Measurements from ENCODE around the gene CHST15. TPM values are rescaled to one million over a fixed set of nuclear protein-coding genes. Genes with fewer than 3 reads are reported as not detected.

CHST15 gene, protein sequence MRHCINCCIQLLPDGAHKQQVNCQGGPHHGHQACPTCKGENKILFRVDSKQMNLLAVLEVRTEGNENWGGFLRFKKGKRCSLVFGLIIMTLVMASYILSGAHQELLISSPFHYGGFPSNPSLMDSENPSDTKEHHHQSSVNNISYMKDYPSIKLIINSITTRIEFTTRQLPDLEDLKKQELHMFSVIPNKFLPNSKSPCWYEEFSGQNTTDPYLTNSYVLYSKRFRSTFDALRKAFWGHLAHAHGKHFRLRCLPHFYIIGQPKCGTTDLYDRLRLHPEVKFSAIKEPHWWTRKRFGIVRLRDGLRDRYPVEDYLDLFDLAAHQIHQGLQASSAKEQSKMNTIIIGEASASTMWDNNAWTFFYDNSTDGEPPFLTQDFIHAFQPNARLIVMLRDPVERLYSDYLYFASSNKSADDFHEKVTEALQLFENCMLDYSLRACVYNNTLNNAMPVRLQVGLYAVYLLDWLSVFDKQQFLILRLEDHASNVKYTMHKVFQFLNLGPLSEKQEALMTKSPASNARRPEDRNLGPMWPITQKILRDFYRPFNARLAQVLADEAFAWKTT
- polyA plus RNA-seq (ENCODE audit: insufficient read depth in 1 of 5, insufficient read length in 5 of 5, low replicate concordance in 1 of 5): 10 to 100 TPM; 11.4 to 16.6 (median 14.5) TPM
- long read RNA-seq, donor 1, full-length matches to known transcripts: 2 of 2 reads
- long read RNA-seq, donor 1, partial matches to known transcripts: 0 of 2 reads
- long read RNA-seq, donor 1, other reads (novel, unspliced or antisense): 0 of 2 reads
- long read RNA-seq, donor 2, full-length matches to known transcripts: 4 of 11 reads
- long read RNA-seq, donor 2, partial matches to known transcripts: 7 of 11 reads
- long read RNA-seq, donor 2, other reads (novel, unspliced or antisense): 0 of 11 reads
- long read RNA-seq, donor 3, full-length matches to known transcripts: 2 of 2 reads
- long read RNA-seq, donor 3, partial matches to known transcripts: 0 of 2 reads
- long read RNA-seq, donor 3, other reads (novel, unspliced or antisense): 0 of 2 reads
- long read RNA-seq, donor 4, partial matches to known transcripts: 0 of 2 reads
- long read RNA-seq, donor 4, other reads (novel, unspliced or antisense): 0 of 2 reads
- long read RNA-seq, donor 5, partial matches to known transcripts: 10 of 11 reads
- long read RNA-seq, donor 5, other reads (novel, unspliced or antisense): 0 of 11 reads
- long read RNA-seq, donor 6, full-length matches to known transcripts: 5 of 5 reads
- long read RNA-seq, donor 6, partial matches to known transcripts: 0 of 5 reads
- long read RNA-seq, donor 6, other reads (novel, unspliced or antisense): 0 of 5 reads
- long read RNA-seq, donor 7, full-length matches to known transcripts: 4 of 4 reads
- long read RNA-seq, donor 7, partial matches to known transcripts: 0 of 4 reads
- long read RNA-seq, donor 7, other reads (novel, unspliced or antisense): 0 of 4 reads
- long read RNA-seq, donor 8, full-length matches to known transcripts: 1 of 1 reads
- long read RNA-seq, donor 8, partial matches to known transcripts: 0 of 1 reads
- long read RNA-seq, donor 8, other reads (novel, unspliced or antisense): 0 of 1 reads

DNA sequence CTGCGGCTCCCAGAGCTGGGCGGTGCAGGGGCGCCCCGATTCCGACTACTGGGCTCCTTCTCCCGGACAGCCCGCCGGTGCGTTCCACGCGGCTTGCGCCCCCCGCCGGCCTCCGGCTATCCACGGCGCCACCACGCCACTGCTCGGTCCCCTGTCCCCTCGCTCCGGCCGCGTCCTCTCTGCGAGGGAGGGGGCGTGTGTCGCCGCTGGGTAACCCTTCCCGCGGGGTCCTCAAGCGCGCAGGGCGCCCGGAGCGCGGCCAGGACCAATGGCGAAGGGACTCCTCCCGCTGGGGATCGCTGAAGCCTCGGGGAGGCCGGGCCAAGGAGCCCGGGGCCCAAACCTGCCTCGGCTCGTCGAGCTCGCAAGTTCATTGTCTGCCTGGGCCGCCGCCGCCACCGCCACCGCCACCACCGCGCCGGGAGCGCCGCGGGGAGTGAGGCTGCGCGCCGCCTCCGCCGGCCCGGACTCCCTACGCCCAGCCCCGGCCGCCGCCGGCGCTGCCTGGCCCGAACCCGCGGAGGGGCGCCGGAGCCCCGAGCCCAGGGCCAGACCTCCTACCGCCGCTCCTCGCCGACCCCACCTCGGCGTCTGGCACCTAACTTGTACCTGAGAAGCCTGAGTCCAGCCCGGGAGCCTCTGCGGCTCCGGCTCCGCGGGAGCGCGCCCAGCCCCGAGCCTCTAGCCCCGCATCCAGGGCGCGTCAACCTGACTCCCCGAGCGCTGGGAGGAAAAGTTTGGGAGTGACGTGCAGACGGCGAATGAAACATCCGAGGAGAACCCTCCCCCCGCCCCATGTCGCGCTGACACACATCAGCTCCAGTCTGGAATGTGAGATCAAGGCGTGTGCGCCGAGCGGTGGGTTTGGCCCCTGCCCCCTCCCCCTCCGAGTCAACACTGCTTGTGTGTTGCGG, at the start of gene CHST15:
Gene CHST15 (minus strand): TSS at position 739 of the 914 bp plus-strand sequence. CDS start 47,386 bp downstream, outside the sequence.
- DNase-seq: no peak

DNA sequence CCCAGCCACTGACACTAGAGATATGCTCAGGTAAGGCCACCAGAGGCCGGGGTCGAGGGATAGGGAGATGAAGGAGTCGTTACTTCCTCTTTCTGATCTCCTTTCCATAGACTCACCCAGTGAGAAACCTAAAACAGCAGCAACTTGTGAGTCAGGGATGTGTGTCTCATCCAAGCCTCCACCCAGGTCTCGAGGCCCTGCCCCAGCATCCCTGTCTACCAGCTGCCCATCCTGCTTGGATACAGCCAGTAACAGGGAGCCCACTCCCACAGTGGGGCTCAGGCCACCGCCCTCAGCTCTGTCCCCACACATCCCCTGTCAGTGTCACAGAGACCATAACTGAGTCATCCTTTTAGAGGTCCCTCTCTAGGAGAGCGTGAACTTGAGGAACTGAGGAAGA, 49.6 kb upstream of the CHST15 start:
- no peak for DNase-seq

DNA sequence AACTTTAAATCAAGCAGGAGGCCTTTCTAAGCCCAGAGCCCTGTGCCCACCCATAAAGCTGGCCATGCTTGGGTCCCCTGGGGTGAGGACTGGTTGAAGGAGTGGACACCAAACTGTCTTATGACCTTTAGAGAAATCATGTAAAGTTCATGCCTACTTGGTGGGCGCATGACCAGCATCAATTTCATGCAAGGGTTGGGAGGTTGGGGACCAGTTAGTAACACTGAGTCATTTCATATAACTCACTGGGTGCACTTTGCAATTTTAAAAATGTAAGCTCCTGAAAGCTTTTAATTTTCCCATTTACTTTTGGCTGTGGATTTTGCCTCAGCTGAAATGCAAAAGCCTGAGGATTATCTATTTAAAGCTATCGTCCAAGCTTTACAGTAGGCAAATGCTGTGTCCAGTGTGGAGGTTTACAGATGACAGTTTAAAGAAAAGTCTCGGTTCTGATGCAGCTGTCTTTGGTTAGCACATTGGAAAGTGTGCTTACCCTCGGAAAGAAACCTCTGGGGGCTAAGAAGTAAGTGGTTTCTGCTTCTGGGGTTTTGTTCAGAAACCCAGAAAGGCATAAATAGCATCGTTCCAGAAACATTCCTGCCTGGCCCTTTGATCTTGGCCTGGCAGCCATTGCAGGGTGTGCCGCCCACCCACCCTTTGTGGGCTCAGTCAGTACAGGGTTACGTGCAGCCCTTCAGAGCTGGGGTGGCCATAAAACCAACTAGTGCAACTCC, 48.8 kb upstream of the CHST15 start:
- DNase-seq: no peak

DNA sequence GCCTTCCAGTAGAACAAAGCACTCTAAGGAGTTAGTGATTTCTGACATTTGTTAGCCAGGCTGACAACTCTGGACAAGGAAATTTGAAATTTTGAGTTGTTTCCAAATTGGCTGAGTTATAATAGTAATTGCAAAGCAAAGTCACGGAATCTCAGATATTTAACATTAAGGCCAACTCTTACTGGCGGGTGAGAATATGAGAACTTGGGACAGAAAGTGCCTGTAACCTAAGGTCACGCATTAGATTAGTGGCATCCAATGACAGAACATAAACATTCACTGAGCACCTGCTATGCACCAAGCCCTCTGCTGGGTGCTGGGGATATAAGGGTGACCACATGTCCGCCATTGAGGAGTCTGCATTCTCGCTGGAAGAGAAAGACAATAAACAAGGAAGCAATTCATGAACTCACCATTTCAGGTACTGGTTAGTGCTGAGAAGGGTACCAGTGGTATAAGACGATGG, 45.5 kb upstream of the CHST15 start:
- no peak for DNase-seq

DNA sequence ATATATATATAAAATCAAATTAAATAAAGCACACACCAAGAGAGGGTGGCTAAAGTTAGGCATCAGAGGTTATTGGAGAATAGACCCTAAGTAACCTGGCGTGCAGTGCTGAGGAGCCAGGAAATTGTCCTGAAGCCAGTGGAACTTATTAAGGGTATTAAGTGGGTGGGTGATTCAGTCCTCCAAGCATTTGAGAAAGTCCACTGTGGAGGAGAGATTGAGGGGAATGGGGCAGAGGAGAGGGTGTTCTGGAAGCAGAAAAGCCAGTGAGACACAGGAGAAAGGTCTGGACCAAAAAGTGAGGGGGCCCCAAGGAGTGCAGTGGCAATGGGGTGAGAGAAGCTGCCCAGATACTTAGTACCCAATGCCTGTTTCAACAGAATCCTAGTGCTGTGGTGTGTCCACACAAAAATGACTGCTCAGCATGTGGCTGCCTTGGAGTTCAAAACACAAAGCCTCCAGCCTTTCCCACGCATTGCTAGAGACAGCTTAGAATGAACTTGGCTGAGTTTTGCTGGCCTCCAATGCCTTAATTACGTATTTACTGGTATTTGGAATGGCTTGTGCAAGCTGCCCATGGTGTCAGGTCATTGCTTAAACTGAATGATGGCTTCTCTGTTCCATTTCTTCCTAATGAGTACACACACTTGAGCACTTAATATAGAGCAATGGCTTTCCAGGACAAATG, 44.9 kb upstream of the CHST15 start:
- peak; percentile 85 to 89 for DNase-seq

DNA sequence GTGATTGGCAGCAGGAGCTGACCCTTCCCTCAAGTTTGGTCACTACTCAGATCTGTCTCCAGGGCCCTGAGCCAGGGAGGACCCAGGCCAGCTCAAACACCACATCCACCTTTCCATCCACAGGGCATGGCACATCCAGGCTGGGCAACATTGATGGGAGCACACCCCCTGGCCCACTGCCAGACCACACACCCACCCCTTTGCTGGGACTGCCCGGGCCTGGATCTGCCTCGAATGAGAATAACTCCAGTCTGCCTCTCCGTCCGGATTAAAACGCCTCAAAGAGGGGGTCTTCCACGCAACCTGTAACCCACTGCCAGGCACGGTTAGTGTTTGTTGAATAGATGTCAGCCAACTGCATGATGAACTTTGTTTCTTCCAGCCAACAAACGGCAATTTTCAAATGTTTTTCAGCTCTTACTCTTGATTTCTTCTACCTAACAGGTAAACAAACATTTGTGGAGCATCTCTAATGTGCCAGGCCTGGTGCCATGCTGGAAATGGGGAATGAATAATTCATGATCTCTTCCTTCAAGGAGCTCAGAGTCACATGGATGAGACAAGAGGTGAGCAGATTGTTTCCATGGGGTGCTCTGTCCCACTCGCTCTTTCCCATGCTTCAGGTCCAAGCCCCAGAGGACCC, 41.0 kb upstream of the CHST15 start:
- DNase-seq: no peak

DNA sequence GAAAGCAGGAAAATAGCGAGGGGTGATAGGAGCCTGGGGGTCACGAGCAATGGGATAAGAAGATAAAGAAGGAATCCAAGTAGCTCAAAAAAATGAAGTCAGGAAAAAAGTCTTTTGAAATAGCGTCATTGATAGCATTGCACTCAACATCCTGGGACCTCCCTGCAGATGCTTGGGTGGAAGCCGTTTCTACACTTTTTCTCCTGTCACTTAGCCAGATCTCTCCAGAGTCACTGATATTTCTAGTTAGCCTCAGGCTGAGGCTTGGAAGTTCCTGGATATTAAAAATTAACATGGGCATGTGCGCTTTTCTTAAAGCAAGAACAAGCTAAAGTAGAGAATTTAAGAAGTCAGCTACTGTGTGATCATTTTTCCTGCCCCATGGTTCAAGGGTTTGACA, 39.5 kb upstream of the CHST15 start:
- no peak for DNase-seq

DNA sequence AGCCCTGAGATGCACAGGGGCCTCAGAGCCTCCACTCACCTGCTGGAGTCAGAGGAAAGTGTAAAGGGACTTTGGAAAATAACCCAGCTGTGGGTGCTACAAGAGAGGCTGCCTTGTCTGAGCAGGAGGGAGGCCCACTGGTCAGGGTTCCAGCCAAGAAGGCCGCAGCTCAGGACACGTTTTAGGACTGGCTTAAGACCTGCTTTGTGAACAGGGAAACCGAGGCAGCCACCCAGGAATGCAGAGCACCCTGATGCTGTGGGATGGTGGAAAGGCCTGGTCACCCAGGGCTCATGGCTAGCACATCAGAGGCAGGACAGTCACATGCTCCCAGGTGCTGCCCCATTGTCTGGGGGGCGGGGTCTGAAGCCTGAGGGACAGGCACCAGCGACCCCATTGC, 38.9 kb upstream of the CHST15 start:
- no peak for DNase-seq

DNA sequence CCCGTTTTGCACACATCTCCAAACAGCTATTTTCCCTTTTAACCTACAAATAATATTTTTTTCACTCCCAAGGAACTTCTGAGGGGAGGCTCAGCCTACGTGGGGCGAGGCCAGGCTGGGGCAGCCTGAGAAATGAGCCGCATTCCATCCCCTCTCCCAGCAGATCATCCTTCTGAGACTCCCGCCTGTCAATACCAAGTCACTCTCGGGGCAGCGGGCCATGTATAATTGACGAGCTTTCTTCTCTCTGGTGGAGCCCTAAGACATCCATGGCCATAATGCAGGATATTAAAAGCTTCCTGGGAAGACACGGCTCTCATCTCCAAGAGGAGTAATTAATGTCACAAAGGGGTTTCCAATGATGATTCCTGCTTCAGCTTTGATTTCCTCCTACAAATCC, 37.8 kb upstream of the CHST15 start:
- DNase-seq: no peak

DNA sequence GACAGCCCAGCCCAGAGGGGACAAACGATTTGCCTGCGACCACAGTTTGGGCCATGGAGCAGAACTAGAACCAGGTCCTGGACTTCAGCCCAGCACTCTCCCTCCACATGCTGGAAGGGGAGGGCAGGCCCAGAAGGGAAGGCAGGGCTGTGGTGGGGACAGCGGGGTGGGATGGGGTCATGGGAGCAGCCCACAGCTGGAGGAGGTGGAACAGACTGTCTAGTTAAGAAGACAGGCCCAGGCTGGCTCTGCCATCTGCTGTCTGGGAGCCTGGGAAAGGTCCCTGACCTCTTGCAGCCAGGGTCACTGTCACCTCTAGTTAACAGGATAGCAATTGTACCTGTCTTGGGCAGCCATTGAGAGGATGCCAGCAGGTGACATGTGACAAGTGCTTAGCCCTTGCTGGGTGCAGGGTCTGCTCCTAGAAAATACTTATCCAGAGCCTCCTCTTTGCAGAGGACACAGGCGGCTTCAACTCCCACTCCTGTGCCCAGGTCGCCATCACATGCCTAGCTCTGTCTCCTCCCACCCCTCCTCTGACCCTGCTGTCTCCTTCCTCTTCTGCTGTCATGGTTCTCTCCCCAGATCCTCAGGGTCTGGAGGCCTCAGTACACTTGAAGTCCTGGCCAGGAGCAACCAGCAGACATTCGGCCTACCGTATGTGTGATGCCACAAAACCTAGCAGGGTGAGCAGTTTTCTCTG, 37.0 kb upstream of the CHST15 start:
- no peak for DNase-seq

DNA sequence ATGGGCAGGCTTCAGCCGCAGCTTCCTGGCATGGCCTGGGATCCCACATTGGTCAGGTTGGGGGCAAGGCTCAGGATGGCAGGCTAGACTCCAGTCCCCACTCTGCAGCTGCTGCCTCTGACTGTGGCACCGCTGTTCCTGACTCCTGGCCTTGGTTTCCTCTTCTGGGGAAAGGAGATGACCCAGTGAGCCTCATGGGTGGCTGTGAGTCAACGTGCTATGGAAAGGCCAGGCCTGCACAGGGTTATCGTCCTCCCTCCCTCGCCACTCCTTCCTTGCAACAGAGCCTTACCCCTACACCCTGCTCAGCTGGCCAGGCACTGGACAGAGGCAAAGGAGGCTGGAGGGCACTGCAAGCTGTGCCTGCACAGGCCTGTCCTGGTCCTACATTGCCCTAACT, 36.1 kb upstream of the CHST15 start:
- no peak for DNase-seq

DNA sequence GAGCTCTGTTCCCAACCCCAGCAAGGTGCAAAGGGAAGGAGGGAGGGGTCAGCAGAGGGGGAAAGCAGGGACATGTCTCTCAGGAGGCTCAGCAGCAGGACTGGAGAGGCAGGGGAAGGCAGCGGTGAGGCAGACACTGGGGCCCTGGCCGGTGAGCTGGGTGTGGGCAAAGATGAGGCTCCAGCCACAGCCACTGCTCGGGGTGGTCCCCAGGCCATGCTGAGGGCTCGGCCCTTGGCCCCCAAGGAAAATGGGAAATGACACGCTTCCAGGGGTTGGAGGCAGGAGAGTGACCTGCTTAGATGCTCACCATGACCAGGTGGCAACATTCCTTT, 35.4 kb upstream of the CHST15 start:
- no peak for DNase-seq

DNA sequence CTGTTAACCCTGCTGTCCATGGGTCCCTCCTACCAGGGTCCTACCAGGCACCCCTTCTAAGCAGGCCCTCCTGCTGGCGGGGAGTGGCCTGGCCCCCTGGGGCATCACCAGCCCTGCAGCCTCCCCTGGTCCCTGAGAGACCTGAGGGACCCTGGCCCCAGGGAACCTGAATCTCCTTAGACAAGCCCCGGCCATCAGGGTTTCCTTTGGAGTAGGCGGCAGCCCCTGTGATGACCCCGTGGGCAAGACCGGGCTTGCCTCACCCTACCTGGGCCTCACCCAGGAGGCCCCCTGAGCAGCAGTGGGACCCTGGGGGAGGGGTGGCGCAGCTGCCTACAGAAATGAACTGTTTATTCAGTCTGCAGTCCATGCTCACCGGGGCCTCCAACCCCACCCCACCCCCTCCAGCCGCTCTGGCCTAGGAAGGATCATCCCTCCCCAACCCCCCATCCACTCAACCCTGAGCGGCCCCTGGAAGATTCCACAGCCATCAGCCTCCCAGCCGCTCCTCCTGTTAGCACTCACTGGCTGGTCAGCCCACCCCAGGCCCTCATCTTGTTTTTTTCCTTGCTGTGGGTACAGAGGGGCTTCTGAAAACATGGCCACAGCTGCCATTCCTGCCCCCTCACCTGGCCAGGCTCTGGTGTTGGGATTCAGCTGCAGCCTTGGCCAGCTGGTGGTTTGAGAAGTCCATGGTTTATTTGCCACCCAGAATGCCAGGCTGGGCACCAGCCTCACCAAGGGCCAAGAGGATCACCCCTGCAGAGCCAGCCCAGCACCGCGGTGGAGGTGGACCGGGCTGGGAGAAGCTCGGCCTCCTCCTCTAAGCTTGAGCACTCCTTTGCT, 34.8 kb upstream of the CHST15 start:
- no peak for DNase-seq

DNA sequence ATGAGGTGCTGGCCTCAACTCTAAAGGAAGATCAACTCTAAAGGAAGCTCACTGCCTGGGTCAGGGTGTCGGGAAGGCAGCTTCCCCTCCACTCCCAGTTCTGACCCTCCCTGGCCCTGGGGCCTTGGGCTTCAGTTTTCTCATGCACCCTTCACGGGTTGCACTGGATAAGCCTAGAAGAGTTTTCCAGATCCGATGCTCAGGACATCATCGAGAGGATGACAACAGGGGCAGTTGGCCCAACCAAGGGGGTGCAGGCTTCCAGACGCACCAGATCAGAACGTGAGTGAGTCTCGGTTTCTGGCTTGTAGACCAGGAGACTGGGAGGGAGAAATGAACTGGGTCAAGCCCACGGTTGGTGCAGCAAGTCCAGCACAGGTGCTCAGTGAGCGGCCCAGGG, 34.2 kb upstream of the CHST15 start:
- DNase-seq: no peak

DNA sequence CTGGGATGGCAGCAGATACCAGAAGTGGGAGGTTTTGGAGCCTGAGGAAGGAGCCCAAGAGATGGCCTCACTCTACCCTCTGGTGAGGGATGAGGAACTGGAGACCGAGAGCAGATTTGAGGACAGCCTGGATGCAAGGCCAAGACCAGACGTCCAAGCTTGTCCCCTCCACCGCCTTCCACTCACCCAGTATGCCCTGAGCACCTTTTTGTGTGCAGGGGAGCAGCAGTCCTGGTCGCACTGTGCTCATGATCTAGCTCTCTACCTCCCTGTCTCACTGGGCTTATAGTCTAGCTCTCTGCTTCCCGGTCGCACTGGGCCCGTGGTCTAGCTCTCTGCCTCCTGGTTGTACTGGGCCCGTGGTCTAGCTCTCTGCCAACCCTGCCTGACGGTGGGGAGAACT, 33.6 kb upstream of the CHST15 start:
- DNase-seq: no peak

DNA sequence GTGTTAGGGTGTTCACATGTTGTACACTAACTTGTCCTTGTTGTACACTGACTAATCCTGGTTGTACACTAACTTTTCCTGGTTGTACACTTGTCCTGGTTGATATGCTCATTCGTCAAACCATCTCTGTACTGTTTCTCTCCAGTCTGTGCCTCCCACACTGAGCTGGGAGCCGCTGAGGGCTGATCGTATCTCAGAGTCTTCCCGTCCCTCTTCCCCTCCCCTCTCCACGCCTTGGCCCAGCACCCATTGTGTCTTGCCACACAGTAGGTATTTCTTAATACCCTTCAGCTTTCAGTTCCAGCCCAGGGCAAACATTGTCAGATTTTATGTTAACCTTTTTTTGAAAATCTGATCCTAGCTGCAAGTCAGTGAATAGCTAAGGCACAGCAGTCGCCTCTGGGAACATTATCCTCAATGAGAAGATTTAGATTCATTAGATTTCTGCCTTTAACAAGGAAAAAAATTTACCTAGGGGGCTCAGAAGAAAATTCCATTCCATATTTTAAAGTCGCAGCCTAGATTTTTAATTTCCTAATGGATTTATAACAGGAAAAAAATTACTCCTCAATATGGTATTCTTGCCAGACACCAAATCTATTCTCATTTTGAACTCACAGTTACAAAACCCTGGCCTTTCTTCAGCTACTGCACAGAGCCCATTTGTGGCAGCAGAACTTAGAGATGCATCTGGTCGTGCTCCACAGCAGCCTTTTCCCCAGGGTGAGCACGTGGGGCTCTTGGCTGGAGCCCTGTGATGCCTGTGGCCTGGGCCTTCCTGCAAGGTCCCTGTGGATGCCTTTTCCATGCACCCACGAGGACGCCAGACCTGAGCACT, 33.0 kb upstream of the CHST15 start:
- no peak for DNase-seq

Data from right lung (tissue), 10 donors.